K562 (cell line): ENCODE measurements around the gene TSPAN15. TPM values are rescaled to one million over a fixed set of nuclear protein-coding genes. Genes with fewer than 3 reads are reported as not detected.

Experiments
- ATAC-seq: fragments of 200-7000 bp; cut with Tn5 transposase; 3 replicates; pipeline ENCODE4 v1.9.1; 2020; ENCODE audit warnings: moderate library complexity
- BruUV-seq: library from RNA; stranded (reverse); fragments of 400-500 nt; replicated peaks from 2 replicates; lab custom pipeline; 2021; lab: Mats Ljungman, UMichigan
- CTCF ChIA-PET: fragments of 300-600 bp; formaldehyde crosslinking; extraction: SDS; loops from one replicate; lab custom pipeline; 2021; ENCODE audit warnings: low intra/inter-chr PET ratio; lab: Yijun Ruan, JAX
- POLR2A ChIA-PET: fragments of 300-600, 350-650 bp; sonication (Branson Sonifier 250); formaldehyde crosslinking; extraction: SDS; loops from one replicate; lab custom pipeline; 2021; ENCODE audit warnings: antibody characterized with exemption, inconsistent platforms; lab: Yijun Ruan, JAX
- DNase-seq, 4 experiments: peaks; one replicate each; pipeline versions ENCODE4 v3.0.0 to v3.0.0-alpha.2; 2011 to 2018; ENCODE audit warnings: low spot score in 3 of 4, mixed read lengths in 3 of 4; ENCODE audit errors: extremely low read depth in 1 of 4
- FAIRE-seq: peaks from 2 replicates; lab custom pipeline; 2011; peaks lifted over from hg19 to GRCh38; lab: Jason Lieb, UNC
- H2AFZ ChIP-seq: 2 replicates; pipeline ENCODE4 v1.6.0; 2011; ENCODE audit warnings: low read depth, low read length, control low read depth, inconsistent platforms
- H3K27ac ChIP-seq: fragments of 200-600 bp; 3 replicates; pipeline ENCODE4 v1.8.0; 2011; ENCODE audit warnings: low read depth, mild to moderate bottlenecking, control low read depth, inconsistent platforms, low read length, moderate library complexity, mixed read lengths; ENCODE audit errors: extremely low read depth
- H3K27me3 ChIP-seq, 2 experiments: fragments of 300-600 bp in 1 of 2; 2 replicates in 1 of 2; 3 replicates in 1 of 2; pipeline versions ENCODE4 v1.6.0 to v1.8.0; 2011; ENCODE audit warnings: inconsistent platforms in 2 of 2, low read length in 2 of 2, mild to moderate bottlenecking in 1 of 2, mixed read lengths in 1 of 2, moderate library complexity in 1 of 2; ENCODE audit not compliant: control insufficient read depth in 2 of 2, insufficient read depth in 2 of 2
- H3K36me3 ChIP-seq: fragments of 300-600 bp; 3 replicates; pipeline ENCODE4 v1.8.0; 2011; ENCODE audit warnings: mild to moderate bottlenecking, low read length, inconsistent platforms; ENCODE audit not compliant: control insufficient read depth, insufficient read depth
- H3K4me1 ChIP-seq, 2 experiments: fragments of 200-600 bp in 1 of 2; replicated peaks in 1 of 2; 2 replicates in 1 of 2; 3 replicates in 1 of 2; pipeline versions ENCODE4 v1.5.1 to v1.8.0; 2011; ENCODE audit warnings: inconsistent platforms in 2 of 2, low read length in 2 of 2, mild to moderate bottlenecking in 1 of 2, mixed read lengths in 1 of 2, moderate library complexity in 1 of 2; ENCODE audit not compliant: control insufficient read depth in 2 of 2, insufficient read depth in 2 of 2
- H3K4me2 ChIP-seq: 2 replicates; pipeline ENCODE4 v1.6.1; 2011; ENCODE audit warnings: low read length, control low read depth, inconsistent platforms, mixed read lengths; ENCODE audit not compliant: insufficient read depth
- H3K4me3 ChIP-seq: fragments of 200-600 bp; sonication (generic), shearing (Covaris generic); 2 replicates; pipeline ENCODE4 v1.5.1; 2016; ENCODE audit warnings: control low read depth, inconsistent platforms
- H3K79me2 ChIP-seq: fragments of 200-600 bp; 3 replicates; pipeline ENCODE4 v1.8.0; 2011; ENCODE audit warnings: low read length, inconsistent platforms; ENCODE audit not compliant: control insufficient read depth, insufficient read depth
- H3K9ac ChIP-seq, 2 experiments: 2 replicates each; pipeline versions ENCODE4 v1.6.0 to v1.6.1; 2011; ENCODE audit warnings: low read depth in 2 of 2, low read length in 2 of 2, control low read depth in 1 of 2, inconsistent platforms in 1 of 2, mild to moderate bottlenecking in 1 of 2, mixed read lengths in 1 of 2; ENCODE audit not compliant: insufficient read depth in 1 of 2
- H3K9me1 ChIP-seq: one replicate; pipeline ENCODE4 v1.6.0; 2011; ENCODE audit warnings: inconsistent platforms, mild to moderate bottlenecking, low read length, moderate library complexity; ENCODE audit not compliant: control insufficient read depth, insufficient read depth
- H3K9me3 ChIP-seq: replicated peaks from 2 replicates; pipeline ENCODE4 v1.5.1; 2011; ENCODE audit warnings: low read depth, low read length, inconsistent platforms; ENCODE audit not compliant: control insufficient read depth, insufficient read depth
- H4K20me1 ChIP-seq: replicated peaks from 2 replicates; pipeline ENCODE4 v1.6.1; 2011; ENCODE audit warnings: low read length, inconsistent platforms, mixed read lengths; ENCODE audit not compliant: control insufficient read depth, insufficient read depth
- ATF2 ChIP-seq: sonication (generic); formaldehyde crosslinking; IDR thresholded peaks from 2 replicates; pipeline ENCODE4 v1.8.1; 2022; ENCODE audit warnings: missing genetic modification reagents
- C11orf30 ChIP-seq: fragments of 450-650 bp; IDR thresholded peaks from 2 replicates; pipeline ENCODE4 v1.6.1; 2016; ENCODE audit warnings: low read depth, mild to moderate bottlenecking
- COPS2 ChIP-seq: fragments of 450-650 bp; conservative IDR thresholded peaks from 2 replicates; pipeline ENCODE4 v1.6.1; 2016; ENCODE audit warnings: mild to moderate bottlenecking, moderate library complexity
- MEF2D ChIP-seq: conservative IDR thresholded peaks from 2 replicates; pipeline ENCODE4 v1.6.1; 2016; ENCODE audit warnings: low read depth, missing genetic modification characterization, missing compliant biosample characterization
- PYGO2 ChIP-seq: fragments of 450-650 bp; IDR thresholded peaks from 2 replicates; pipeline ENCODE4 v1.6.1; 2016; ENCODE audit warnings: mild to moderate bottlenecking, missing genetic modification characterization, moderate library complexity, missing compliant biosample characterization
- ZBTB2 ChIP-seq: fragments of 450-650 bp; IDR thresholded peaks from 2 replicates; pipeline ENCODE4 v1.6.1; 2016; ENCODE audit warnings: antibody characterized with exemption
- ZNF511 ChIP-seq: sonication (generic); formaldehyde crosslinking; IDR thresholded peaks from 2 replicates; pipeline ENCODE4 v1.8.0; 2022; ENCODE audit warnings: mild to moderate bottlenecking, missing genetic modification reagents
- ZNF699 ChIP-seq: fragments of 250-450 bp; sonication (Bioruptor Pico); IDR thresholded peaks from 2 replicates; pipeline ENCODE4 v1.8.0; 2021; ENCODE audit warnings: mild to moderate bottlenecking, moderate library complexity; ENCODE audit not compliant: insufficient replicate concordance
- WGBS: fragments of 100-300 bp; shearing (Covaris generic); methylation state at CpG from one replicate; pipeline ENCODE4 v1.1.6; 2016; ENCODE audit warnings: low coverage, mixed read lengths; ENCODE audit not compliant: insufficient coverage; ENCODE audit errors: missing lambda C conversion rate; 5-methylcytosine and 5-hydroxymethylcytosine counted together
- in situ Hi-C: fragments of 300-500 bp; cut with MboI; formaldehyde crosslinking; loops from 4 replicates; pipeline ENCODE4 v1.15.0; 2018; ENCODE audit warnings: inconsistent platforms, mixed read lengths
- intact Hi-C: fragments of 100-400 bp; cut with micrococcal nuclease; formaldehyde crosslinking; loops from 2 replicates; pipeline ENCODE4 v1.14.2; 2022
- polyA plus RNA-seq, 8 experiments: library from polyadenylated mRNA; depleted of rRNA in 4 of 8; stranded (reverse) in 5 of 8; unstranded in 3 of 8; fragments of >200 nt; fragmentation: Nextera tagmentation in 2 of 8; fragmentation: Illumina TruSeq in 1 of 8; extraction: Ambion mirVana in 2 of 8; extraction: Trizol in 1 of 8; gene quantifications; 2 replicates each; pipeline versions ENCODE4 v1.2.1 to v1.2.3, GENCODE V29; 2011 to 2014; ENCODE audit warnings: inconsistent platforms in 1 of 8, missing spikeins in 1 of 8
- total RNA-seq, 7 experiments: library from RNA; depleted of rRNA in 6 of 7; stranded (reverse); fragments of >200 nt in 6 of 7; fragmentation: Illumina TruSeq in 2 of 7; extraction: Trizol in 2 of 7; gene quantifications; 2 replicates each; pipeline versions ENCODE4 v1.2.1 to v1.2.3, GENCODE V29; 2011 to 2021; ENCODE audit warnings: low replicate concordance in 1 of 7
- TF ChIP-seq, protein P1 (sequence below): fragments of 250-450 bp; sonication (Bioruptor Pico); IDR thresholded peaks from 2 replicates; pipeline ENCODE4 v1.8.0; 2021; ENCODE audit warnings: borderline replicate concordance, mild to moderate bottlenecking, moderate library complexity; ENCODE audit not compliant: poor library complexity, severe bottlenecking

TSPAN15 gene
- total and polyA plus RNA-seq, 9 of the 15 experiments (the other 6 are each of a cell fraction or from before 2014, with no cell fraction given) = 0.33 to 1.0 (median 0.45) TPM; not detected in 2

DNA sequence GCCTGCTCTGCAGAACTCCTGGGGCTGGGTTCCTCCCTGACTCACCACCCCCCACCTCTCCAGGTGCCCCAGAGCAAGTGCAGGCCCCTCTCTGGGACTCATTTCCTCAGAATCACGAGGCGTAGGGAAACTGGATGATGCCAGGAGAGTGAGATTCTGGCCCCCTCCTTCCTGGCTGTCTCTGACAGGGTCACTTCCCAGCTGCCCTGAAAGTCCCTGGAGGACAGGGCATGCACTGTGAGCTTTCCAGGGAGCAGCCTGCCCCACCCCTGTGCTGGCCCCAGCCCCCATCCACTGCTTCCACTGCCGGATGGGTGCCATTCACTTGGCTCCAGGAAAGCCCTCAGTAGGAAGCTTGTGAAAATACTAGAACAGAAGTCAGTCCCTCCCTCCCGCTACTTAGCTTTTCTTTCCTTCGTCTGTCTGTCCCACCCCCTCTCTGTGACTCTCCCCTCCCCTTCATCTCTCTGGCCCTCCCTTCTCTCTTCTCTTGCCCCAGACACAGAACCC lies 44.9 kb upstream of the TSPAN15 start:
- CTCF ChIA-PET = no interaction called here
- Histone ChIP-seq H4K20me1 (0 out of 2 replicates have a peak, but pooled peaks cover 4% of the 10 kb centered on the region), H3K79me2 (no peaks in the 10 kb centered on the region), H3K9me3 (no peaks in the 10 kb centered on the region), H3K27ac (no peak overlapping the region), H3K9me1 (peaks cover 2% of the 10 kb centered on the region), H3K4me2 (no peak overlapping the region), H3K4me3 (no peak overlapping the region), H3K9ac (peak overlapping the region in 1 of 2 experiments; percentile 53; a peak in 2 of 4 replicates), H2AFZ (no peak overlapping the region), H3K36me3 (peaks cover 30% of the 10 kb centered on the region; the same call in 2 of the 3 replicates), H3K27me3 (no peaks in the 10 kb centered on the region), H3K4me1 (peaks cover 22 to 25% of the 10 kb centered on the region in 2 experiments)
- 34% methylated on average over 5 of the region's 5 CpGs for WGBS
- TF ChIP-seq COPS2 (no peak), ZNF699 (CRISPR knock-in tag) (no peak), C11orf30 (no peak), ATF2 (CRISPR knock-in tag) (no peak), PYGO2 (tag) (no peak), ZBTB2 (no peak), ZNF511 (CRISPR knock-in tag) (no peak), MEF2D (no peak)
- TF ChIP-seq, protein P1, sequence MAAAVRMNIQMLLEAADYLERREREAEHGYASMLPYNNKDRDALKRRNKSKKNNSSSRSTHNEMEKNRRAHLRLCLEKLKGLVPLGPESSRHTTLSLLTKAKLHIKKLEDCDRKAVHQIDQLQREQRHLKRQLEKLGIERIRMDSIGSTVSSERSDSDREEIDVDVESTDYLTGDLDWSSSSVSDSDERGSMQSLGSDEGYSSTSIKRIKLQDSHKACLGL (CRISPR knock-in tag) = no peak
- DNase-seq (no peak), FAIRE-seq (peak; percentile 15), ATAC-seq (no peak)
- in situ Hi-C loops = no loop called here
- intact Hi-C loops = no loop called here
- POLR2A ChIA-PET = interaction anchor here (0.5 to 1.7 kb wide), 4 partner anchors 14 to 192 kb away, joined by 3 to 7 read pairs (median 4); no protein-coding TSS in a partner anchor
- no TSS peak for BruUV-seq
